ENCODE results near the gene TRMT6. TPM values are rescaled to one million over a fixed set of nuclear protein-coding genes. Genes with fewer than 3 reads are reported as not detected.

The TRMT6 gene
- total and polyA plus RNA-seq, 8 donors, result 7.3 to 14.5 (median 12.3) TPM

GRCh38 chr20:5932796-5933195 lies 17.5 kb downstream of the TRMT6 start:
- Histone ChIP-seq H3K27me3 (no peaks in the 10 kb centered on the region), H3K9me3 (no peaks in the 10 kb centered on the region), H3K36me3 (peaks cover 0 to 9% of the 10 kb centered on the region in 2 donors), H3K27ac (no peak overlapping the region), H3K4me3 (no peak overlapping the region), H3K4me1 (no peaks in the 10 kb centered on the region)
- DNase-seq (no peak), ATAC-seq (no peak)
- TF ChIP-seq CTCF (IDR thresholded peaks at IDR 0.05), result no peak
- intact Hi-C loops (cut with DNase I), result no loop called here

GRCh38 chr20:5931411-5931810 lies 18.9 kb downstream of the TRMT6 start:
- no peak overlapping the region for H3K27ac ChIP-seq
- no peak overlapping the region for H3K4me3 ChIP-seq
- intact Hi-C loops (cut with DNase I), result no loop called here
- H3K9me3 ChIP-seq, result no peaks in the 10 kb centered on the region
- H3K27me3 ChIP-seq, result no peaks in the 10 kb centered on the region
- ATAC-seq, result no peak
- H3K4me1 ChIP-seq, result no peaks in the 10 kb centered on the region
- TF ChIP-seq CTCF (IDR thresholded peaks at IDR 0.05), result no peak
- no peak for DNase-seq
- H3K36me3 ChIP-seq, result no peaks in the 10 kb centered on the region

GRCh38 chr20:5928836-5929715 lies 21.3 kb downstream of the TRMT6 start:
- H3K27ac ChIP-seq, result no peak overlapping the region
- H3K4me1 ChIP-seq, result no peaks in the 10 kb centered on the region
- intact Hi-C loops (cut with DNase I), result no loop called here
- H3K36me3 ChIP-seq, result no peaks in the 10 kb centered on the region
- no peak for TF ChIP-seq CTCF (IDR thresholded peaks at IDR 0.05)
- no peak for ATAC-seq
- no peak for DNase-seq
- no peaks in the 10 kb centered on the region for H3K9me3 ChIP-seq
- no peaks in the 10 kb centered on the region for H3K27me3 ChIP-seq
- no peak overlapping the region for H3K4me3 ChIP-seq

GRCh38 chr20:5927749-5928462 lies 22.4 kb downstream of the TRMT6 start:
- Histone ChIP-seq H3K36me3 (no peaks in the 10 kb centered on the region), H3K27me3 (no peaks in the 10 kb centered on the region), H3K4me3 (no peak overlapping the region), H3K4me1 (no peaks in the 10 kb centered on the region), H3K9me3 (no peaks in the 10 kb centered on the region), H3K27ac (no peak overlapping the region)
- ATAC-seq (no peak), DNase-seq (no peak)
- intact Hi-C loops (cut with DNase I), result no loop called here
- no peak for TF ChIP-seq CTCF (IDR thresholded peaks at IDR 0.05)

GRCh38 chr20:5925551-5925950 lies 24.8 kb downstream of the TRMT6 start:
- Histone ChIP-seq H3K4me1 (no peaks in the 10 kb centered on the region), H3K4me3 (no peak overlapping the region), H3K36me3 (no peaks in the 10 kb centered on the region), H3K9me3 (no peaks in the 10 kb centered on the region), H3K27ac (no peak overlapping the region), H3K27me3 (no peaks in the 10 kb centered on the region)
- no peak for ATAC-seq
- intact Hi-C loops (cut with DNase I), result no loop called here
- DNase-seq, result no peak
- TF ChIP-seq CTCF (IDR thresholded peaks at IDR 0.05), result no peak

All from left lung (tissue), 10 donors.